ENCODE results near the gene TMEM63C.

GRCh38 chr14:77299771-77300170 is 118.2 kb downstream of the TMEM63C start:
- TF ChIP-seq CTCF (IDR thresholded peaks at IDR 0.05) (no peak), POLR2A (IDR thresholded peaks at IDR 0.05) (no peak)
